ENCODE measurements around the gene PIWIL1.

The PIWIL1 gene

GRCh38 chr12:130337488-130338303, at the start of gene PIWIL1:
PIWIL1 (plus strand) TSS chr12:130337887; CDS start chr12:130342592, 4,705 bp downstream.
- no peak for DNase-seq

GRCh38 chr12:130288206-130288605, 49.5 kb upstream of the PIWIL1 start:
- DNase-seq: no peak

GRCh38 chr12:130288691-130289090, 49.0 kb upstream of the PIWIL1 start:
- DNase-seq: no peak

DNA sequence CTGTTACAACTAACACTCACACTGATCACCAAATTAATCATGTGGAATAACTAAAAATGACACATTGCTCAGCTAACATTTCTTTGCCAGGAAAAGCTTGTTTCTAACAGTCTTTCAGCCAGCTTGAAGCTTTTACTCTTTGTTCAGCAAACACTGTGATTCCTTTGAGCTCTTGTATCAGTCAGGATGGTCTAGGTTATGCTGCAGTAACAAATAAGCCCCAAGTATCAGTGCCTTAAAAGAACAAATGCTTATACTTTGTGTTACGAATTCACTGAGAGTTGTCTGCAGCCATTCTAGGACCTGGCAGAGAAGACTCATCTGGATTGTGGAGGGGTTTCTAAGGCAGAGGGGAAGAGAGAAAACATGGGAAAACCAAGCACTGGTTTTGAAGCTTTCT, 47.6 kb upstream of the PIWIL1 start:
- DNase-seq: no peak

- no peak for DNase-seq
These were observed 39.2 kb upstream of the PIWIL1 start for GRCh38 chr12:130298322-130299021.

GRCh38 chr12:130299574-130299973, 38.1 kb upstream of the PIWIL1 start:
- no peak for DNase-seq

- DNase-seq: no peak
These were observed 37.6 kb upstream of the PIWIL1 start for GRCh38 chr12:130300090-130300489.

GRCh38 chr12:130300737-130301535, 36.8 kb upstream of the PIWIL1 start:
- DNase-seq: no peak

DNA sequence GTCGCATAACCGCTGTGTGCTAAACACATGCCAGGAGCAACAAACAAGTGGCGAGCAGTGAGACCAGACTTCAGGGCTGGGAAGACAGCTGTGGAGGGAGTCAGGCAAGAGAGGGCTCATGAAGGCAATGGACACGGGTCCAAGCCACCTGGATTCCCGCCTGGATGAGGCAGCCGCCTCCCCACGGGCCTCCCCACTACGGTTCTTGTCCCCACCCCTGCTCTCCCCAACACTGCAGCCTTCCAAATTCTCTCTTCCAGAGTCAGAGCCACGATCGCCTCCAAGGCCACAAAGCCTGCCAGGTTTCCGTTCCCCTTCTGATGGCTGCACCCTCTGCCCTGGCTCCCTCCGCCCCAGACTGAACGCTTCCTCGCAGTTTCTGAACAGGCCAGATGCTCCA, 36.1 kb upstream of the PIWIL1 start:
- DNase-seq: no peak

DNA sequence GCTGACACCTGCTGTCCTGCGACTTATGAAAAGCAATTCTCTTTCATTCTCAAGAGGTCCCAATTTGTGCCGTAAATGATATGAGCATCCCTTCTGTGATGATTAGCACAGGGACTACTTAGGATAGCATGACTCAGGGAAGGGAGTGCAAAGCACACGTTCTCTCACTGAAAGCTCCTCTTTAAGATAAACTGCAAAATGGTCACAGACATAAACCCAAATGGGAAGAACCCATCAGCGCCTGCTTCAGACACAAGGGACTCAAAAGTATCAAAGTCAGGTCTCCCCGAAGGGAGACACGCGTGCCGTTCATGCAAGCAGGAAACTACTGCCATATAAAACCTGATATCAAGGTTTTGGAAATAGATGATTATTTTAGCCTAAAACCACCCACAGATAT, 33.9 kb upstream of the PIWIL1 start:
- no peak for DNase-seq

DNA sequence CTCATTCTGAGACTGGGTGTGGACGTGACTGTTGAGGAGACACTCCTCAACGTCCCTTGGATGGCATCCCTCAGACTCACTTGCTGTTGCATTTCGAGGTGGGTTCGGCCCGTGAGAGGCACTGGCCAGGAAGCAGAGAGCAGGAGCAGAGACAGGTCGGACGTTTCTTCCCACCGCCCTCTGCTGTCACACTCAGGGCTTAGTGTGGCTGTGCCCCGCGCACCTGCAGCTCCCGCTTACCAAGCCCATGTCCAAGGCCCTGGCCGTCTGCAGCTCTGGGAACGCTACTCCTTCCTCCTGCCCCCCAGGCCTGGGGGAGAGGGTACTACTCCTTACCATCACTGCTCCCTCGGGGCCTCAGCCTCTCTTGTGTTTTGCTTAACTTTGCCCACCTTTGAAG, 29.8 kb upstream of the PIWIL1 start:
- DNase-seq: no peak

- no peak for DNase-seq
These were observed 29.3 kb upstream of the PIWIL1 start for GRCh38 chr12:130308393-130308792.

DNA sequence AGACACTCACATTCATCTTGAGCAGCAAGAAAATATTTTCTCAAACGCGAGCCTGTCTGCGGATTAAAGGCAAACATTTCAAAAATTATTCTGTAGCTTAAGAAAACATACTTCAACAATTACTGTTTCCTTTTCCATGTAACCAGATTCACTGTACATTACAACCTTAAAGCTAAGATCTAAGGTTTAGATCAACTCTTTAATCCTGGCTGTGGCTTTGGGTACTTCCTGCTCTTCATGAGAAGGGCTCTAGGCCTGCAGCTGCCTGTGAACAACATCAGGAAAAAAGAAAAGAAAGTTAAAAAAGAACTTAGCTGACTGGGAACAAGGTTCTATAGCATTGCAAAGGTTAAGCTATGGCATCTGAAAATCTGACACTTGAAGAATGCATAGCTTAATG, 21.4 kb upstream of the PIWIL1 start:
- DNase-seq: no peak

DNA sequence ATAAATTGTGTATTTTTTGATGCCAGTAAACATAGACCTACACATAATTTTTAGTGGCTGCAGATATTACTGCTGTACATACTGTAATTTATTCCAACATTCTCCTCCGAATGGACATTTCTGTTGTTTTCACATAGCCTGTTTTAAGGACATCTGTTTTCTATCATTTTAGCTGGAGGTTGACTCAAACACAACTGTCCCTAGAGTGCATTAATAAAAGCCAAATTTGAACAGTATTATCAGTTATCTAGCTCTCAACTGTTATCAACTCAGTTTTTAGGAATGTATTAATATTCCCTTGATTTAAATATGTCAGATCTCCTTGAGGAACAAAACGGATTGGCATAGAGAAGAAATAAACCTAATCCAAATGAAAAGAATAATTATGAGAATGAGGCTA, 17.2 kb upstream of the PIWIL1 start:
- DNase-seq: no peak

DNA sequence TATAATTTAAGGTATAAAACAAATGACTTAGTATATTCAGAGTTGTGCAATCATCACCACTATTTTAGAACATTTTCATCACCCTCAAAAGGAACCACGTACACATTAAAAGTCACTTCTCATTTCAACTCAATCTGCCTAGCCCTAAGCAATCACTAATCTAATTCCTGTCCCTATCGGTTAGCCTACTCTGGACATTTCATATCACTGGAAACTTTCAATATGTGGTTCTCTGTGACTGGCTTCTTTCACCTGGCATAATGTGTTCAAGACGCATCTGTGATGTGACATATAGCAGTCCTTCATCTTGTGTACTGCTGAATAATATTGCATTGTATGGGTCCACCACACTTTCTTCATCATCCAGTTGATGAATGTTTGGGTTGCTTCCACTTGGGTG, 15.4 kb upstream of the PIWIL1 start:
- DNase-seq: no peak

DNA sequence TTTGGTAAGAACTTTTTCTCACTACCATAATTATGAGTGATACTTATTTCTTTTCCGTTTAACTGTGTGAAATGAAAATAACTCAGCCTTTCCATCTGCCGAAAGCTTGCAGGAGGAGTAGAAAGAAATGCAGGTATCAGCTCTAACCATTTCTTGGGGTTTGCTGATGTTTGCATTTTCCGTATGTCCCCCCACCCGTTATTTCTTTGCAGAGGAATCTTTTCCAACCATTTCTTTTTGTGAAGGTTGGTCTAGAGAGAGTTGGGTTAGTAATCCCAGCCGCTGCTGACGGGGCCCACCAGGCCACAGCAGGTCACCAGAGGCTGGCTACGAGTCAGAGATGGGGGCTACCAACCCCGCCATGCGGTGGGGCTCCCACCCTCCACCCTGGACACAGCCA, 7.0 kb upstream of the PIWIL1 start:
- DNase-seq: no peak

DNA sequence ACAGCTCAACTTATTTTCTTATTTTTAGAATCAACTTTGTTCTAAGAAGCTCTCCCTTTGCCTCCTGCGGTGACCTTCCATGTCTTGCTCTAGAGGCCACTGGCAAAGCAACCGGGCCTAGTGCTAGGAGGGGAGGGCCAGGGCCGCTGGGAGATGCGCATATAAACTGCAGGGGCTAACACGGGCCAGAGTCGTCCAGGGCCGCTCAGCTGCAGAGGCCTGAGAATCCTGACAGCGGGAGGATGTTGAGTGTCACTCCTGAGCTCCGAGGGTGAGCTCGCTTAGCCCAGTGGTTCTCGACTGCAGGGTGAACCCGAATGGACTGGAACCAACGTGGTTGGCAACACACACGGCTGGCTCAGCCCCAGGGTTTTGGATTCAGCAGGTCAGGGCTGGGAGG, 6.5 kb upstream of the PIWIL1 start:
- DNase-seq: no peak

DNA sequence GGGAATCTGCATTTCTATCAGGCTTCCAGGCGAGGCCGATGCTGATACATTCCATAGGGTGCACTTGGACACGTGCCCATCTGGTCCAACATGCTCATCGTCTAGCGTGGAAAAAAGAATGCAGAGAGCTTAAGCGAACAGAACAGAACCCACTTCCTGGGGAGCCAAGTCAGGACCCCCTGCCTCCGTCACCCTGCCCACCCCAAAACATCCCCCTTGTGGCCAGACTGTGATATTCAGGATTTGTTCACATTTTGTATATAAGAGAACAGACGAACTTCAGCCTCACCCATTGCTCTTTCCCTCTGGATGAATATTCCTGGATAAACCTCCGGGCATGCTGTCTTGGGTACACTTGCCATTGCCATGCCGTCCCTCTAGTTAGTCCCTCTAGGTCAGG, 4.3 kb upstream of the PIWIL1 start:
- no peak for DNase-seq

- no peak for DNase-seq
These were observed 3.3 kb upstream of the PIWIL1 start for GRCh38 chr12:130334399-130334798.

DNA sequence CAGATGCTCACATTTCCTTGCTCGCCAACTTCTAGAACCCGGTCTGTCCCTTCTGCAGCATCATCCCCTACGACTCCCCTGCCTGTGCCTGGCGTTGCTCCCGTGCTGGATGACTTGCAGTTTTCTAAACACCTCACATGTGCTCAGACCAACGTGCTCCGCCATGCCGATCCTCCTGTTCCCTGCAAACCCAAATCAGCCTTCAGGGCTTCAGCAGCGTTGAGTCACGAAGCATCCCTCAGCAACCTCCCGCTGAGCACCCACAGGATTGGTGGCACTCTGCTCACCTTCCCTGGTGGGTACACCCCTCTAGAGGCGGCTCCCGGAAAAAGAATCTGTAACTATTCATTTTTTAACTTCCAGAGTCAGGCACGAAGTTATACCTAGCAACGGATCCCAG, 2.8 kb upstream of the PIWIL1 start:
- DNase-seq: no peak

GRCh38 chr12:130335517-130336392, 1.9 kb upstream of the PIWIL1 start:
- DNase-seq: peak; percentile 18

GRCh38 chr12:130336723-130337487, 782 bp upstream of the PIWIL1 start:
- DNase-seq: no peak
